GM21381 (cell line): ENCODE data around the gene ORAI3.
A peak's percentile ranks its signal among the peaks of the same experiment; 100 is the strongest.

Source experiments
- ATAC-seq: cut with Tn5 transposase; IDR thresholded peaks from one replicate; pipeline ENCODE4 v1.9.1; 2021; ENCODE audit warnings: mild to moderate bottlenecking, moderate library complexity; ENCODE audit not compliant: unreplicated experiment

The ORAI3 gene

GRCh38 chr16:30946671-30947540, 2.0 kb upstream of the ORAI3 start:
- ATAC-seq, result no peak

GRCh38 chr16:30947541-30947858, 1.4 kb upstream of the ORAI3 start:
- ATAC-seq, result no peak

DNA sequence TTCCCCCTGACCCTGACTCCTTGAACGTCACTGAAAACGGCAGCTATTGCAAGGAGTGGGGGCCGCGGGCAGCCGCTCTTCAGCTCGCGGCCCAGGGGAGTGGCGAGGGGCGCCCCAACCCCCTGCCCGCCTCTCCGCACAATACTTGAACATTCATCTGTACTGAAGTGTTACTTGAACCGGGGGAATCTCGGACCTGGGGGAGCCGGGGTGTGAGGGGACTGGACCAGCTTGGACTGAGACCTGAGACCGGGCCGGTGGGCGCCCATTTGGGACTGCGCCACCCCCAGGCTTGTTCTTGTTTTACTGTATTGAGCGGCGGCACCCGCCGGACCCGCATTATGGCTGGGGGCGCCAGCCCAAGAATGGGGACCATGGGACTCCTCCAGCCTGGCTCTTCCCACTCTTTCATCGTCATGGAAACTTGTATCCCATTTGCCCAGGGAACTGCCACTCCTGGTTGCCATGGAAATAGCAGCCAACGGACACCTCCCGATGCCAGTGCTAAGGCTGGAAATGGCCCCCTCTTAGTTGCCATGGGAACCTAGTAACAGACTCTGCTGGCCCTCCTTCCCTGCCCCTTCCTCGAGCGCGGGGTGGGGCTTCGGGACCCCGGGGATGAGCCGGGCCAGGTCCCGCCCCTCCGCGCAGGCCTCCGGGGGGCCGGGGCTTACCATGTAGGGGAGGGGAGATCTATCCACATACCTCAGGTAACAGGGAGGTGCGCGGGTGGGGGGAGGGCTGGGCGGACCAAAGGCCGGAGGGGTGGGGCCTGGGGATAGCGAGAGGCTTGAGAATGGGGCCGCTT, 805 bp upstream of the ORAI3 start:
- no peak for ATAC-seq

- peak; percentile 43 for ATAC-seq
Observed at GRCh38 chr16:30949650-30950515, 1.0 kb downstream of the ORAI3 start.

GRCh38 chr16:30950516-30951065, 1.7 kb downstream of the ORAI3 start:
- ATAC-seq, result no peak

GRCh38 chr16:30951193-30951592, 2.3 kb downstream of the ORAI3 start:
- ATAC-seq, result no peak

DNA sequence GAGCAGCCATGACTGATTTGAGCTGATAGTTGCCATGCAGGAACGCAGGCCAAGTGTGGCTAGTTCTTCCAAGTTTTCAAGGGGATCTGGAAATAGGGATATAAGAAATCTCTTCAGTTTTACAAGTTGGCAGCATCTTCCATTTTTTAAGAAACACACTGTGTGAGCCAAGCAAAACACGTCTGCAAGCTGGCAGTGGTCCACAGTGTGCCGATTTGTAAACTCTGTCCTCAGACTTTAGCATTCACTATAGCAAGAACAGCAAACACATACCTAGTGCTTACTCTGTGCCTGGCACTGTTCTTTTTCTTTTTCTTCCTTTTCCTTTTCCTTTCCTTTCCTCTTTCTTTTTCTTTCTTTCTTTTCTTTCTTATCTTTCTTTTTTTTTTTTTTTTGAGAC, 2.9 kb downstream of the ORAI3 start:
- ATAC-seq, result no peak

GRCh38 chr16:30953111-30953510, 4.2 kb downstream of the ORAI3 start:
- ATAC-seq, result no peak

- no peak for ATAC-seq
Observed at GRCh38 chr16:30953511-30954124, 4.8 kb downstream of the ORAI3 start.

DNA sequence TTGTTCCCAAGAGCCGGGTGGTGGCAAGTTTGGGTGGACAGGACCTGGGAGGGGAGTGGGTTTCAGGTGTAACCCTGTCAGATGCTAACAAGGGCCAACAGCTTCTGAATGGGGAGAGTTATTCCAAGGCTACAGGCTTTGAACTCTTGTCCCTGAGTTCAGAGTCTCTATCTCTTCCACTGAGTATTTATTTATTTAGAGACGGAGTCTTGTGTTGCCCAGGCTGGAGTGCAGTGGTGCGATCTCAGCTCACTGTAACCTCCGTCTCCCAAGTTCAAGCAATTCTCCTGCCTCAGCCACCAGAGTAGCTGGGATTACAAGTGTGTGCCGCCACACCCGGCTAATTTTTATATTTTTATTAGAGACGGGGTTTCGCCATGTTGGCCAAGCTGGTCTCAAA, 6.1 kb downstream of the ORAI3 start:
- no peak for ATAC-seq

GRCh38 chr16:30956601-30957455, 8.0 kb downstream of the ORAI3 start:
- peak; percentile 43 for ATAC-seq

DNA sequence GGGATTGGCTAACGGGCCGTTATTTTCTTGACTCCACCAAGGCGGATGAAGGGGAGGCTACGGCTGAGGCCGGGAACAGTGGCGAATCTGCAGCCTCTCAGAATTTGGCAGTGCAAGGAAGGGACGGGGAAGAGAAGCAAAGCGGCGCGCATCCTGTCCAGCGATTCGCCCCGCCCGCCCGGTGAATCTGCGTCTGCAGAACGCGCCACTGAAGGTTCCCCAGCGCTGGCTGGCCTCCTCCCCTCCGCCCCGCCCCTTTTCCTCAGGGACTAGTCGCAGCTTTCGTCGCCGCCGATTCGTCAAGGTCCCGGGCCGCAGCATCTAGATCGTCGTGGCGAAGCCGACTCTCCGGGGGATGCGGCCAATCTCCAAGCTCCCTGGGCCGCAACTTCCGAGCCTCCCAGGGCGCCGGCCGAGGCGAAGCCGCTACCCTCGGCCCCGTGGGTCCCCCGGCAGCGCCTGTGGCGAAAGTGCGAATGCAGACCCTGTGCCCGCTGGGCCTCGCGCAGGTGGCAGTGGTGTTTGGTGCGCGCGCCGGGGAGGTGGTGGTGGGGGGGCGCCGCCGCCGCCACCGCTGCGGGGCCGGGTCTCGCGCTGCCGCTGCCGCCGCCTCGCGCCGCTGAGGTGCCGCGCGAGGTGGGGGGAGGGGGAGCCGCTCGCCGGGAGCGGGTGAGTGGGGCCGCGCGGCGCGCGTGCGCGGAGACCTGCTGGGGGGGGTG, 8.7 kb downstream of the ORAI3 start, which contains the start of gene SETD1A:
Gene SETD1A (plus strand): TSS at position 299 of the 719 bp plus-strand sequence. CDS start 978 bp downstream, outside the sequence.
- ATAC-seq, result peak; percentile 67

GRCh38 chr16:30958175-30959079, 9.6 kb downstream of the ORAI3 start:
- ATAC-seq, result peak; percentile 26

DNA sequence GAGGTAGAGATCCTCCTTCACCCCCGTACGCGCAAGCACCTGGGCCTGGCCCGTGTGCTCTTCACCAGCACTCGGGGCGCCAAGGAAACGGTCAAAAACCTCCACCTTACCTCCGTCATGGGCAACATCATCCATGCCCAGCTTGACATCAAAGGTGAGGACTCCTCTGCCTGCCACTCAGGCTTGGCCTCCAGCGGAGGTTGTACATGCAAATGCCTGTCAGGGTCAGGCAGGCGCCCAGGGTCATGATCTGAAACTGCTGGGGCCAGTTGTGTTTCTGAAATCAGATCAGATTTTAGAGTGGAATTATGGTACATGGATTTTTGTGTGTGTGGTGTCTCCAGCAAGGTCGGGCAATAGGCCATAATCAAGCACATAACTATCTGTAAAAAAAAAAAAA, 12.5 kb downstream of the ORAI3 start:
- ATAC-seq, result no peak

DNA sequence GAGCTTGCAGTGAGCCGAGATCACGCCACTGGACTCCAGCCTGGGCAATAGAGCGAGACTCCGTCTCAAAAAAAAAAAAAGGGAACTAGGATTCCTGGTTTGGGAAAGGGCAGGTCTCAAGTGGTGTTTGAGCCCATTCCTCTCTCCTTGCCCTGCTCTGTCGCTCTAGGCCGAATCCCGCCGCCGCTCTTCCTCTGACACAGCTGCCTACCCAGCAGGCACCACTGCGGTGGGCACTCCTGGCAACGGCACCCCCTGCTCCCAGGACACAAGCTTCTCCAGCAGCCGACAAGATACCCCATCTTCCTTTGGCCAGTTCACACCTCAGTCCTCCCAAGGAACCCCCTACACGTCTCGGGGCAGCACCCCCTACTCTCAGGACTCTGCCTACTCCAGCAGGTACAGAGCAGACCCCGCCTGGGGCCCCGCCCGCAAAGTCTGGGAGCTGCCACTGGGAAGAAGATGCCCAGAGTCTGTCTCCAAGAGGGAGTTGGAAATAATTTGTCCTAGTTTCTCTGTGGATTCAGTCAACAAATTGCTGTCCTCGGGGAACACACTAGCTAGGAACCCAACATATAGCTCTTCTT, 15.2 kb downstream of the ORAI3 start:
- ATAC-seq, result no peak

GRCh38 chr16:30964574-30965226, 15.8 kb downstream of the ORAI3 start:
- ATAC-seq, result no peak

DNA sequence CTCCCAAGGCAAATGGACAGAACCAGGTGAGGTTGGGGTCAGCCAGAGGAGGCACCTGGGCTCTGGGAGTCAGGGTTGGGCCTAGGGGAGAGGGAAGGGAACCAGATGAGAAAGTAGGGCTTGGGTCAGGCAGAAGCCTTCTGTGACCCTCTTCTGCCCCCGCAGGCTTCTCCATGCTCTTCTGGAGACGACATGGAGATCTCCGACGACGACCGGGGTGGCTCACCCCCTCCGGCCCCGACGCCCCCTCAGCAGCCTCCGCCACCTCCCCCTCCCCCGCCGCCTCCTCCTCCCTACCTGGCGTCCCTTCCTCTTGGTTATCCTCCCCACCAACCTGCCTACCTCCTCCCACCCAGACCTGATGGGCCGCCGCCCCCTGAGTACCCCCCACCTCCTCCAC, 16.6 kb downstream of the ORAI3 start:
- no peak for ATAC-seq
